Esophagus muscularis mucosa (tissue), 3 donors: ENCODE data around the gene PACRG.

Experiments
- CTCF ChIP-seq, 3 experiments: fragments of 200-600 bp in 2 of 3; fragments of 450-650 bp in 1 of 3; sonication (generic) in 2 of 3; IDR thresholded peaks; one replicate each; pipeline ENCODE4 v1.5.1; 2017 to 2019; ENCODE audit warnings: antibody characterized with exemption in 3 of 3, mild to moderate bottlenecking in 2 of 3, moderate library complexity in 1 of 3
- EP300 ChIP-seq: sonication (generic); formaldehyde crosslinking; IDR thresholded peaks from one replicate; pipeline ENCODE4 v1.6.1; 2017; ENCODE audit warnings: antibody characterized with exemption

GRCh38 chr6:163164175-163164900, 436.6 kb downstream of the PACRG start:
- no peak for TF ChIP-seq CTCF (IDR thresholded peaks at IDR 0.05)
- TF ChIP-seq EP300, result no peak
